ENCODE measurements around the gene RBM4.
"Not testable (repeated sequence)": the region's sequence is repeated elsewhere in the genome, so short reads cannot be mapped to it uniquely, and the experiment has no call there.

DNA sequence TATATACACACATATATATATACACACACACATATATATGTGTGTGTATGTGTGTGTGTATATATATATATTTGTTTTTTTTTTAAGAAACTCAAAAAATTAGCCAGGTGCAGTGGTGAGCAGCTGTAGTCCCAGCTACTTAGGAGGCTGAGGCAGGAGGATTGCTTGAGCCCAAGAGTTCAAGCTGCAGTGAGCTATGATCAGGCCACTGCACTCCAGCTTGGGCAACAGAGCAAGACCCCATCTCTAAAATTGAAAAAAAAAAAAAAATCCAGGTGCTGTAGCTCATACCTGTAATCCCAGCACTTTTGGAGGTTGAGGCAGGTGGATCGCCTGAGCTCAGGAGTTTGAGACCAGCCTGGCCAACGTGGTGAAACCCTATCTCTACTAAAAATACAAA, 49.2 kb upstream of the RBM4 start:
- TF ChIP-seq POLR2A (IDR thresholded peaks at IDR 0.05) = not testable (repeated sequence)
- TF ChIP-seq, protein P1, sequence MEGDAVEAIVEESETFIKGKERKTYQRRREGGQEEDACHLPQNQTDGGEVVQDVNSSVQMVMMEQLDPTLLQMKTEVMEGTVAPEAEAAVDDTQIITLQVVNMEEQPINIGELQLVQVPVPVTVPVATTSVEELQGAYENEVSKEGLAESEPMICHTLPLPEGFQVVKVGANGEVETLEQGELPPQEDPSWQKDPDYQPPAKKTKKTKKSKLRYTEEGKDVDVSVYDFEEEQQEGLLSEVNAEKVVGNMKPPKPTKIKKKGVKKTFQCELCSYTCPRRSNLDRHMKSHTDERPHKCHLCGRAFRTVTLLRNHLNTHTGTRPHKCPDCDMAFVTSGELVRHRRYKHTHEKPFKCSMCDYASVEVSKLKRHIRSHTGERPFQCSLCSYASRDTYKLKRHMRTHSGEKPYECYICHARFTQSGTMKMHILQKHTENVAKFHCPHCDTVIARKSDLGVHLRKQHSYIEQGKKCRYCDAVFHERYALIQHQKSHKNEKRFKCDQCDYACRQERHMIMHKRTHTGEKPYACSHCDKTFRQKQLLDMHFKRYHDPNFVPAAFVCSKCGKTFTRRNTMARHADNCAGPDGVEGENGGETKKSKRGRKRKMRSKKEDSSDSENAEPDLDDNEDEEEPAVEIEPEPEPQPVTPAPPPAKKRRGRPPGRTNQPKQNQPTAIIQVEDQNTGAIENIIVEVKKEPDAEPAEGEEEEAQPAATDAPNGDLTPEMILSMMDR (IDR thresholded peaks at IDR 0.05) = not testable (repeated sequence)
